PC-9 (cell line): ENCODE measurements around the gene PATE2. TPM values are rescaled to one million over a fixed set of nuclear protein-coding genes. Genes with fewer than 3 reads are reported as not detected.
A peak's percentile ranks its signal among the peaks of the same experiment; 100 is the strongest.

Experiments
- Bru-seq: library from RNA; stranded (reverse); fragments of 400-500 nt; gene quantifications from one replicate; lab custom pipeline; 2021; lab: Mats Ljungman, UMichigan
- BruChase-seq, 2 experiments: library from RNA; stranded (reverse); fragments of 400-500 nt; gene quantifications; one replicate each; lab custom pipeline; 2021; lab: Mats Ljungman, UMichigan
- BruUV-seq: library from RNA; stranded (reverse); fragments of 400-500 nt; replicated peaks from 2 replicates; lab custom pipeline; 2021; lab: Mats Ljungman, UMichigan
- CTCF ChIA-PET: fragments of 300-600 bp; sonication (Branson Sonifier 250); formaldehyde crosslinking; loops from one replicate; lab custom pipeline; 2022; ENCODE audit warnings: antibody characterized with exemption; lab: Charles Lee
- POLR2A ChIA-PET: fragments of 300-600 bp; sonication (Branson Sonifier 250); formaldehyde crosslinking; loops from one replicate; lab custom pipeline; 2022; ENCODE audit warnings: antibody characterized with exemption; ENCODE audit not compliant: unreplicated experiment; lab: Charles Lee
- DNase-seq, 2 experiments: peaks; one replicate each; pipeline versions ENCODE4 v3.0.0 to v3.0.0-alpha.2; 2015 to 2022; ENCODE audit warnings: mixed read lengths in 1 of 2
- H2AFZ ChIP-seq: fragments of 200-600 bp; sonication (generic); 2 replicates; pipeline ENCODE4 v1.8.1; 2017; ENCODE audit warnings: antibody characterized with exemption
- H3F3A ChIP-seq: fragments of 200-600 bp; sonication (generic); 2 replicates; pipeline ENCODE4 v1.8.1; 2017; ENCODE audit warnings: antibody characterized with exemption, mild to moderate bottlenecking, low read depth; ENCODE audit not compliant: insufficient read depth
- H3K27ac ChIP-seq: fragments of 200-600 bp; sonication (generic); 2 replicates; pipeline ENCODE4 v1.6.1; 2016; ENCODE audit warnings: mixed run types
- H3K27me3 ChIP-seq: fragments of 200-600 bp; sonication (generic); 2 replicates; pipeline ENCODE4 v1.6.1; 2016; ENCODE audit warnings: low read depth, mixed run types; ENCODE audit not compliant: insufficient read depth
- H3K36me3 ChIP-seq: fragments of 200-600 bp; sonication (generic); 2 replicates; pipeline ENCODE4 v1.6.1; 2016; ENCODE audit warnings: low read depth, mixed run types
- H3K4me1 ChIP-seq: fragments of 200-600 bp; sonication (generic); replicated peaks from 2 replicates; pipeline ENCODE4 v1.6.1; 2016; ENCODE audit warnings: mixed run types; ENCODE audit not compliant: insufficient read depth
- H3K4me2 ChIP-seq: fragments of 200-600 bp; sonication (generic); 2 replicates; pipeline ENCODE4 v1.6.1; 2017; ENCODE audit warnings: mixed run types
- H3K4me3 ChIP-seq: fragments of 200-600 bp; sonication (generic); 2 replicates; pipeline ENCODE4 v1.6.1; 2016; ENCODE audit warnings: mixed run types
- H3K79me2 ChIP-seq: fragments of 200-600 bp; sonication (generic); 2 replicates; pipeline ENCODE4 v1.6.1; 2017; ENCODE audit warnings: low read depth, mixed run types
- H3K9me2 ChIP-seq: fragments of 200-600 bp; sonication (generic); 2 replicates; pipeline ENCODE4 v1.8.1; 2017; ENCODE audit warnings: mild to moderate bottlenecking; ENCODE audit not compliant: insufficient read depth
- H3K9me3 ChIP-seq: fragments of 200-600 bp; sonication (generic); 2 replicates; pipeline ENCODE4 v1.8.1; 2016; ENCODE audit warnings: low read depth; ENCODE audit not compliant: insufficient read depth
- H4K20me1 ChIP-seq: fragments of 200-600 bp; sonication (generic); 2 replicates; pipeline ENCODE4 v1.8.1; 2017; ENCODE audit not compliant: insufficient read depth
- EZH2 ChIP-seq: fragments of 200-600 bp; sonication (generic); IDR thresholded peaks from 2 replicates; pipeline ENCODE4 v1.8.0; 2017; ENCODE audit warnings: antibody characterized with exemption, low read depth
- intact Hi-C: fragments of 100-400 bp; cut with micrococcal nuclease; formaldehyde crosslinking; loops from one replicate; pipeline ENCODE4 v1.10.0; 2022; ENCODE audit not compliant: unreplicated experiment
- long read RNA-seq: library from polyadenylated mRNA; stranded (forward); transcript quantifications from one replicate; pipeline ENCODE4 v2.0.0, GENCODE V29; 2022
- total RNA-seq: library from RNA; stranded (reverse); gene quantifications from 2 replicates; pipeline ENCODE4 v1.2.3, GENCODE V29; 2021
- TF ChIP-seq, protein P1 (sequence below): fragments of 200-600 bp; sonication (generic); conservative IDR thresholded peaks from 2 replicates; pipeline ENCODE4 v1.6.1; 2017; ENCODE audit warnings: mixed run types, antibody characterized with exemption, mild to moderate bottlenecking, moderate library complexity

PATE2 gene
- total RNA-seq (1.3 TPM in 2 replicates), Bru-seq, nascent RNA (percentile 46 among the genes with signal in this experiment), BruChase-seq, experiment 1, labeled RNA remaining after a 2-hour chase (percentile 68 among the genes with signal in this experiment), BruChase-seq, experiment 2, labeled RNA remaining after a 6-hour chase (percentile 27 among the genes with signal in this experiment)
- long read RNA-seq = 0 reads

GRCh38 chr11:125778728-125779127 is at the start of gene PATE2:
TSS of gene PATE2 (minus strand) at chr11:125778828. CDS start at chr11:125778773, 55 bp downstream.
- Histone ChIP-seq H3K27ac (no peak within 1 kb of the TSS), H3K79me2 (no peaks in the 10 kb centered on the region), H3K4me1 (no peaks in the 10 kb centered on the region), H3K27me3 (no peaks in the 10 kb centered on the region), H3K36me3 (no peaks in the 10 kb centered on the region), H2AFZ (no peak within 1 kb of the TSS), H3K9me2 (no peaks in the 10 kb centered on the region), H3K9me3 (no peaks in the 10 kb centered on the region), H3K4me3 (no peak within 1 kb of the TSS), H3K4me2 (no peak within 1 kb of the TSS), H4K20me1 (no peaks in the 10 kb centered on the region), H3F3A (no peaks in the 10 kb centered on the region)
- intact Hi-C loops = no loop called here
- ChIA-PET CTCF (no interaction called here), POLR2A (no interaction called here)
- BruUV-seq = no TSS peak
- TF ChIP-seq, protein P1, sequence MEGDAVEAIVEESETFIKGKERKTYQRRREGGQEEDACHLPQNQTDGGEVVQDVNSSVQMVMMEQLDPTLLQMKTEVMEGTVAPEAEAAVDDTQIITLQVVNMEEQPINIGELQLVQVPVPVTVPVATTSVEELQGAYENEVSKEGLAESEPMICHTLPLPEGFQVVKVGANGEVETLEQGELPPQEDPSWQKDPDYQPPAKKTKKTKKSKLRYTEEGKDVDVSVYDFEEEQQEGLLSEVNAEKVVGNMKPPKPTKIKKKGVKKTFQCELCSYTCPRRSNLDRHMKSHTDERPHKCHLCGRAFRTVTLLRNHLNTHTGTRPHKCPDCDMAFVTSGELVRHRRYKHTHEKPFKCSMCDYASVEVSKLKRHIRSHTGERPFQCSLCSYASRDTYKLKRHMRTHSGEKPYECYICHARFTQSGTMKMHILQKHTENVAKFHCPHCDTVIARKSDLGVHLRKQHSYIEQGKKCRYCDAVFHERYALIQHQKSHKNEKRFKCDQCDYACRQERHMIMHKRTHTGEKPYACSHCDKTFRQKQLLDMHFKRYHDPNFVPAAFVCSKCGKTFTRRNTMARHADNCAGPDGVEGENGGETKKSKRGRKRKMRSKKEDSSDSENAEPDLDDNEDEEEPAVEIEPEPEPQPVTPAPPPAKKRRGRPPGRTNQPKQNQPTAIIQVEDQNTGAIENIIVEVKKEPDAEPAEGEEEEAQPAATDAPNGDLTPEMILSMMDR = no peak
- TF ChIP-seq EZH2 = no peak
- DNase-seq = no peak

DNA sequence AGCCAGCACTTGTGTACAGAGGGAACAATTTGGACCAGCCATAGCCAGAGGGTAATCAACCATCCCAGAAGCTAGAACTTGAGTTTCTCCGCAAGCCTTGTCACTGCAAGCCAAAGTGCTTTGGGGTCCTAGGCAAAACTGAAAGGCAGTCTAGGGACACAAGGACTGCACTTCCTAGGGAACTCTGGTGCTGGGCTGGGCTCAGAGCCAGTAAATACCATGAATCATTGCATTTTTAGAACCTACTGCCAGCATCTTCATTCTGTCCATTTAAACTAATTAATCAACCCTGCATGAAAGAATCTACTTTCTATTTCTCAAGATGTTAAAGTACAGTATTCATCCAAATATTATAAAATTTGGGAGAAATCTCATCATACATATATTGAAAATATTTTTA is 29.3 kb upstream of the PATE2 start:
- ChIA-PET CTCF (no interaction called here), POLR2A (no interaction called here)
- intact Hi-C loops = no loop called here
- H3K27ac ChIP-seq = no peak overlapping the region
- H2AFZ ChIP-seq = no peak overlapping the region
- H4K20me1 ChIP-seq = no peaks in the 10 kb centered on the region
- no peaks in the 10 kb centered on the region for H3K36me3 ChIP-seq
- no peaks in the 10 kb centered on the region for H3K79me2 ChIP-seq
- no peak for DNase-seq
- H3K27me3 ChIP-seq = no peaks in the 10 kb centered on the region
- no peaks in the 10 kb centered on the region for H3K9me2 ChIP-seq
- no TSS peak for BruUV-seq
- H3K4me3 ChIP-seq = no peak overlapping the region
- no peaks in the 10 kb centered on the region for H3K4me1 ChIP-seq
- no peaks in the 10 kb centered on the region for H3F3A ChIP-seq
- no peak overlapping the region for H3K4me2 ChIP-seq
- TF ChIP-seq, protein P1 = no peak
- TF ChIP-seq EZH2 = no peak
- no peaks in the 10 kb centered on the region for H3K9me3 ChIP-seq

DNA sequence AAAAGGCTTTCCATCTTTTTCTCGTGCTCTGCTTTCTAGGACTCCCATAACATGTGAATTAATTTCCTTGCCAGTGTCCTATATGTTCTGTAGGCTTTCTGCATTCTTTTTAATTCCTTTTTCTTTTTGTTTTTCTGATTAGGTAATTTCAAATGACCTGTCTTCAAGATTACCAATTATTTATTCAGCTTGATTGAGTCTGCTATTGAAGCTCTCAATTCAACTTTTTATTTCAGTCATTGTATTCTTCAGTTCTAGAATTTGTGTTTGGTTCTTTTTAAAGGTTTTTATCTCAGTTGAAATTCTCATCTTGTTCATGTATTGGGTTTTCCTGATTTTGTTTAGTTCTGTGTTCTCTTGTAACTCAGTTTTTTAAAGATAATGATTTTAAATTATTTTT is 23.8 kb upstream of the PATE2 start:
- H3K9me2 ChIP-seq = no peaks in the 10 kb centered on the region
- ChIA-PET CTCF (no interaction called here), POLR2A (no interaction called here)
- no peaks in the 10 kb centered on the region for H3K4me1 ChIP-seq
- intact Hi-C loops = no loop called here
- no peaks in the 10 kb centered on the region for H4K20me1 ChIP-seq
- H3K27me3 ChIP-seq = no peaks in the 10 kb centered on the region
- no peaks in the 10 kb centered on the region for H3K9me3 ChIP-seq
- no peaks in the 10 kb centered on the region for H3F3A ChIP-seq
- H3K4me3 ChIP-seq = no peak overlapping the region
- no peak overlapping the region for H3K4me2 ChIP-seq
- H3K36me3 ChIP-seq = no peaks in the 10 kb centered on the region
- no peak for DNase-seq
- BruUV-seq = no TSS peak
- no peak overlapping the region for H3K27ac ChIP-seq
- H2AFZ ChIP-seq = no peak overlapping the region
- TF ChIP-seq, protein P1 = no peak
- no peak for TF ChIP-seq EZH2
- no peaks in the 10 kb centered on the region for H3K79me2 ChIP-seq
